Tibial artery (tissue), 4 donors: ENCODE measurements around the gene FBF1.
A peak's percentile ranks its signal among the peaks of the same experiment; 100 is the strongest.
"Not testable (repeated sequence)": the region's sequence is repeated elsewhere in the genome, so short reads cannot be mapped to it uniquely, and the experiment has no call there.

Experiments
- DNase-seq, 2 donors: peaks; one replicate each; pipeline ENCODE4 v3.0.0-alpha.2; 2019
- H3K27ac ChIP-seq, 2 donors: fragments of 200-600 bp; sonication (generic) in 1 of 2; 1 replicate in 1 of 2; 2 replicates in 1 of 2; pipeline ENCODE4 v1.5.1; 2018 to 2019; ENCODE audit warnings: mild to moderate bottlenecking in 1 of 2
- H3K27me3 ChIP-seq, 2 donors: fragments of 200-600 bp; sonication (generic) in 1 of 2; one replicate each; pipeline versions ENCODE4 v1.5.1 to v1.6.0; 2016 to 2019
- H3K36me3 ChIP-seq, 3 donors: fragments of 200-600 bp; sonication (generic) in 2 of 3; one replicate each; pipeline ENCODE4 v1.5.1; 2016 to 2019; ENCODE audit warnings: mild to moderate bottlenecking in 2 of 3
- H3K4me1 ChIP-seq, 4 donors: fragments of 200-600 bp; sonication (generic) in 2 of 4; 1 replicate in 3 of 4; 2 replicates in 1 of 4; pipeline ENCODE4 v1.5.1; 2016 to 2019
- H3K4me3 ChIP-seq, 2 donors: fragments of 200-600 bp; sonication (generic) in 1 of 2; 1 replicate in 1 of 2; 2 replicates in 1 of 2; pipeline ENCODE4 v1.5.1; 2018 to 2019; ENCODE audit warnings: mild to moderate bottlenecking in 2 of 2
- H3K9me3 ChIP-seq, 3 donors: fragments of 200-600 bp; sonication (generic) in 1 of 3; one replicate each; pipeline ENCODE4 v1.5.1; 2016 to 2019
- CTCF ChIP-seq, 2 experiments: fragments of 200-600 bp in 1 of 2; fragments of 450-650 bp in 1 of 2; IDR thresholded peaks; one replicate each; pipeline ENCODE4 v1.5.1; 2017 to 2019; ENCODE audit warnings: antibody characterized with exemption in 2 of 2, mild to moderate bottlenecking in 1 of 2, moderate library complexity in 1 of 2
- intact Hi-C: fragments of 100-400 bp; cut with DNase I; formaldehyde crosslinking; loops from one replicate; pipeline ENCODE4 v1.15.0; 2023; ENCODE audit warnings: low total_unique reads

The FBF1 gene

GRCh38 chr17:75980188-75981018 lies 39.6 kb upstream of the FBF1 start:
- no peaks in the 10 kb centered on the region for H3K27me3 ChIP-seq
- peak overlapping the region; percentile 71 to 73 for H3K4me3 ChIP-seq
- peak in 1 of 2 donors; percentile 49 for DNase-seq
- no peaks in the 10 kb centered on the region for H3K36me3 ChIP-seq
- intact Hi-C loops = no loop called here
- no peaks in the 10 kb centered on the region for H3K9me3 ChIP-seq
- TF ChIP-seq CTCF (IDR thresholded peaks at IDR 0.05) = no peak
- H3K27ac ChIP-seq = peak overlapping the region; percentile 93 to 99
- H3K4me1 ChIP-seq = peaks cover 0 to 37% (median 26%) of the 10 kb centered on the region in 4 donors

GRCh38 chr17:75979705-75980187 lies 38.9 kb upstream of the FBF1 start:
- Histone ChIP-seq H3K4me1 (peaks cover 0 to 37% (median 27%) of the 10 kb centered on the region in 4 donors), H3K9me3 (no peaks in the 10 kb centered on the region), H3K27me3 (no peaks in the 10 kb centered on the region), H3K4me3 (peak overlapping the region; percentile 71 to 73), H3K36me3 (no peaks in the 10 kb centered on the region), H3K27ac (peak overlapping the region; percentile 93 to 99)
- intact Hi-C loops = no loop called here
- no peak for TF ChIP-seq CTCF (IDR thresholded peaks at IDR 0.05)
- DNase-seq = no peak

- Histone ChIP-seq H3K36me3 (no peaks in the 10 kb centered on the region), H3K9me3 (no peaks in the 10 kb centered on the region), H3K27me3 (no peaks in the 10 kb centered on the region), H3K27ac (peak within 1 kb of the TSS; percentile 93 to 99), H3K4me1 (peaks cover 0 to 37% (median 27%) of the 10 kb centered on the region in 4 donors), H3K4me3 (peak within 1 kb of the TSS; percentile 71 to 73)
- DNase-seq = peak; percentile 98 to 99
- peak; percentile 28 to 29 for TF ChIP-seq CTCF (IDR thresholded peaks at IDR 0.05)
- intact Hi-C loops = no loop called here
These were observed 38.3 kb upstream of the FBF1 start, which contains the start of the genes ACOX1 and TEN1 for GRCh38 chr17:75978938-75979704. Gene ACOX1 (minus strand): TSS chr17:75979166. CDS start chr17:75979073, 93 bp downstream. Gene TEN1 (plus strand): TSS chr17:75979240. CDS start chr17:75986193, 6,953 bp downstream.

- no peak for TF ChIP-seq CTCF (IDR thresholded peaks at IDR 0.05)
- peaks cover 0 to 22% (median 8%) of the 10 kb centered on the region in 3 donors for H3K36me3 ChIP-seq
- H3K9me3 ChIP-seq = no peaks in the 10 kb centered on the region
- no peak overlapping the region for H3K27ac ChIP-seq
- intact Hi-C loops = no loop called here
- no peak overlapping the region for H3K4me3 ChIP-seq
- peaks cover 0 to 37% (median 27%) of the 10 kb centered on the region in 4 donors for H3K4me1 ChIP-seq
- H3K27me3 ChIP-seq = no peaks in the 10 kb centered on the region
- no peak for DNase-seq
These were observed 35.5 kb upstream of the FBF1 start for GRCh38 chr17:75976175-75976848.

GRCh38 chr17:75975757-75976174 lies 34.9 kb upstream of the FBF1 start:
- DNase-seq = no peak
- Histone ChIP-seq H3K4me3 (no peak overlapping the region), H3K9me3 (no peaks in the 10 kb centered on the region), H3K27ac (no peak overlapping the region), H3K27me3 (no peaks in the 10 kb centered on the region), H3K4me1 (peaks cover 0 to 36% (median 27%) of the 10 kb centered on the region in 4 donors), H3K36me3 (peaks cover 0 to 27% (median 13%) of the 10 kb centered on the region in 3 donors)
- intact Hi-C loops = no loop called here
- TF ChIP-seq CTCF (IDR thresholded peaks at IDR 0.05) = no peak

GRCh38 chr17:75975187-75975586 lies 34.3 kb upstream of the FBF1 start:
- H3K27me3 ChIP-seq, H3K27ac ChIP-seq, H3K4me3 ChIP-seq, intact Hi-C loops, DNase-seq, H3K9me3 ChIP-seq: not testable (repeated sequence)
- H3K36me3 ChIP-seq = peaks cover 0 to 32% (median 15%) of the 10 kb centered on the region in 3 donors
- peaks cover 0 to 30% (median 23%) of the 10 kb centered on the region in 4 donors for H3K4me1 ChIP-seq
